G401.6 (cell line): Measurements from ENCODE around the gene KRTAP12-2.

ENCODE experiments used
- FAIRE-seq: peaks from 2 replicates; lab custom pipeline; 2012; peaks lifted over from hg19 to GRCh38; lab: Jason Lieb, UNC

Gene KRTAP12-2

DNA sequence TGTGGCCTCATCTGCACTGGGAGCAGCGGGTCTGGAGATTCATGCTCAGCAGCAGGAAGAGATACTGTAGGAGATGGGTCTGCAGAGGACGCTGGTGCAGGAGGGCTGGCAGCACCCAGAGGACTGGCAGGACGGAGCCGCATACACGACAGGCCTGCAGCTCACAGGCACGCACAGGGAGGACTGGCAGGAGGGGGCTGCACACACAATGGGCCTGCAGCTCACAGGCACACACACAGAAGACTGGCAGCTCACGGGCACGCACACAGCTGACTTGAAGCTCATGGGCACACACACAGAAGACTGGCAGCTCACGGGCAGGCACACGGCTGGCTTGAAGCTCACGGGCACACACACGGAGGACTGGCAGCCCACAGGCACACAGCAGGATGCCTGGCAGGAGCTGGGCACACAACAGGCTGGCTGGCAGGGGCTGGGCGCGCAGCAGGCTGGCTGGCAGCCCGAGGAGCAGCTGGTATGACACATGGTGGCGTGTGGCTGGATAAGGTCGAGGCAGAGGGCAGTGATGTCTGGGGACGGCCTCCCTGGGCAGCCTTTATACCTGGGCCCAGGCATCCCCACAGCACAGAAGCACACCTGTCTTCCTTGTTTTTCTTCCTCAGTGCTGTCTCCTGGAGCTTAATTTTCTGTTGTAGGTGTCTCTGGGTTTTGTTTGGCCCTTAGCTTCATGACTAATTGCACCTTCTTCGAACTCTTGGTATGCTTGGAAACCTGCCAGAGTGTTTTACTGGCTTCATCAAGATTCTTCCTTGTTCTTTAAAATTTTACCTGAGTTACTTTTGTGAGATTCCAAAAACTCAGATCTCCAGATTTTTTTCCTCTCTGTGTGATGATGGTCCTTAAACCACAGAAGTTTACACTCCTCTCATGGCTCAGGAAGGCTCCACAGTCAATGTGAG is at the start of gene KRTAP12-2:
Gene KRTAP12-2, minus strand, starts transcription at position 527 of the 920 bp plus-strand sequence. Its CDS starts 41 bp downstream, at position 486.
- no peak for FAIRE-seq

DNA sequence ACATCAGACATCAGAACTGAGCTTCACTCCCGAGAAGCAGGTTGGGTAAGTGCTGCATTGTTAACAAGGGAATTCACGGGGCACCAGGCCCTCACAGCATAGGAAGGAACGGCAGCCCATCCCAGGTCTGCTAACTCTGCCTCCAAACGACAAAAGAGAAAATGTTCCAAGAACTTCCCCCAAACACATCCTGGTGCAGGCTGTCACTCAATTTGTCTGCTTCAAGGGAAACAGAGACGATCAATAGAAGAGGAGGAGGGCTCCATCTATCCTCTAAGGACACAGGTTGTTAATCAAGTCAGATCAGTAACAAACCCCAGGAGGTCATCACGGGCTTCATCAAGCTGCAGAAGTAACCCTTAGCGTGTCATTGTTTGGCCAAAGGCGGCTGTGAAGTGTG is 48.2 kb upstream of the KRTAP12-2 start:
- FAIRE-seq, result no peak

- FAIRE-seq, result no peak
Measured at GRCh38 chr21:44713846-44714245, 47.1 kb upstream of the KRTAP12-2 start.

- FAIRE-seq, result no peak
Measured at GRCh38 chr21:44713130-44713529, 46.4 kb upstream of the KRTAP12-2 start.

- FAIRE-seq, result no peak
Measured at GRCh38 chr21:44712203-44713028, 45.7 kb upstream of the KRTAP12-2 start.

- no peak for FAIRE-seq
Measured at GRCh38 chr21:44711327-44712202, 44.8 kb upstream of the KRTAP12-2 start, which contains the start of gene TSPEAR. Gene TSPEAR, minus strand, starts transcription at chr21:44711572. Its CDS starts 58 bp downstream, at chr21:44711514.

DNA sequence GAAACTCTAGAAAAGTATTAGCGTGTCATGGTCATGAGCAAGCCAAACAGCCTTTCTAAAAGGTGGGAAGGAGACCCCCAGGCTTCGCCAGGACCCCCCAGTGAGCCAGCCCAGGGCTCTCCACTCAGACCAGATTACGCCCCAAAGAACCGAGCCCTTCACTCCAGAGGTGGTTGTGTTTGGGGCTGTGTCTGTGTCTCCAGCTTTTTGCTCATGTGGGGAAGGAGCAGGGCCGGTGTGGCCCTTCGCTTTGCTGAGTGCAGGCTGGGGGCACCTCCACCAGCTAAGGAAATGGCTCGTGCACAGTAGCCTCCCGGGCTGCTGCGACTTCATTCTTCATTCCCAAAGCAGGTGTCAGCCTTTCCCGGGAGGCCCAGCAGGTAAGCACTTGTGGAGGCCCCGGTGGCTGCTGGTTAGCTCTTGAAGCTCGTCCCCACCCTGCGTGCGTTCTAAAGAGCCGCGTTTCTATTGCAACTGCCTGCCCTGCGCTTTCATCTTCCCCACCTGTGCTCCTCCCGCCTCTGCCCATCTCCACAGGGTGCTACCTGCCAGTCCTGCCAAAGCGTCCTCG is 44.1 kb upstream of the KRTAP12-2 start:
- no peak for FAIRE-seq

DNA sequence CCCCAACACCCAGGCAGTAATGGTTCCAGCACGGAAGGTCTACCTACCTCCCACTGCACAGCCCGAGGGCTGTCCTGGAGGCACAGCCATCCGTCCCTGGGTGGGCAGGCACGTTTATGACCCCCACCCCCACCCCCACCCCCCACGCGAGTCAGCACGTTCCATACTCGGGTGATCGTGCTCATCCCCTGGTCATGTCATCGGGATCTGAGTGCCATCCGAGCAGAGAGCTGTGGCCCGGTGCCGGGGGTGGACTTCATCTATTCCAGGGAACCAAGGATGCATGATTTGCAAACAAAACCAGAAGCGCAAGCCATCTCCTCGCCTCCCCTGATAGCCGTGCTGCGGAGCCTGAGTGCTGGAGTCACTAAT is 43.6 kb upstream of the KRTAP12-2 start:
- no peak for FAIRE-seq

- no peak for FAIRE-seq
Measured at GRCh38 chr21:44709426-44710293, 42.9 kb upstream of the KRTAP12-2 start.

- no peak for FAIRE-seq
Measured at GRCh38 chr21:44708866-44709425, 42.2 kb upstream of the KRTAP12-2 start.

GRCh38 chr21:44708213-44708865 is 41.6 kb upstream of the KRTAP12-2 start:
- FAIRE-seq, result no peak

- no peak for FAIRE-seq
Measured at GRCh38 chr21:44706706-44707581, 40.2 kb upstream of the KRTAP12-2 start.

- no peak for FAIRE-seq
Measured at GRCh38 chr21:44706026-44706705, 39.4 kb upstream of the KRTAP12-2 start.

DNA sequence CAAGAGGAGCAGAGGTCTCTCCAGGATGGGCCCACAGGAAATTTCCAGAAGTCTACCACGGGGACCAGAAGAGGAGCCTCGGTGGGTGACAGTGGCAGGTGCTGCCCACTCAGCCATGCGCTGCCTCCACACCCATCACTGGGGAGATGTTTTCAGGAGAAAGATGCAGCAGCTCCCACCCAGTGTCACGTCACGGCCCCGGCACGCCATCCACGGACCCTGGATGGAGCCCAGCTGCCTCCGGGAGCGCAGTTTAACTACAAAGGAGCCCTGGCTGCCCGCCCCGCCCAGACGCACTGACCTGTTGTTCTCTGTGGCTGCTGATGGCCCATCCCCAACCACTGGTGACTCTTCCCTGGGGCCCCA is 37.9 kb upstream of the KRTAP12-2 start:
- FAIRE-seq, result no peak

- FAIRE-seq, result no peak
Measured at GRCh38 chr21:44703731-44704635, 37.3 kb upstream of the KRTAP12-2 start.

- FAIRE-seq, result no peak
Measured at GRCh38 chr21:44702973-44703730, 36.4 kb upstream of the KRTAP12-2 start.
